H1 (cell line): ENCODE measurements around the gene KCNE3. TPM values are rescaled to one million over a fixed set of nuclear protein-coding genes. Genes with fewer than 3 reads are reported as not detected.

Experiments used
- CTCF ChIA-PET: fragments of 300-600 bp; sonication (Branson Sonifier 250); formaldehyde crosslinking; loops from one replicate; lab custom pipeline; 2021; ENCODE audit not compliant: partially characterized antibody; lab: Charles Lee
- POLR2A ChIA-PET: fragments of 300-600 bp; sonication (Branson Sonifier 250); formaldehyde crosslinking; loops from one replicate; lab custom pipeline; 2021; ENCODE audit warnings: inconsistent platforms; ENCODE audit not compliant: partially characterized antibody; lab: Charles Lee
- DNase-seq, 2 experiments: peaks; one replicate each; pipeline versions ENCODE4 v3.0.0 to v3.0.0-alpha.2; 2010 to 2022; ENCODE audit warnings: low spot score in 2 of 2, low read depth in 1 of 2, mixed read lengths in 1 of 2
- FAIRE-seq: peaks from 2 replicates; lab custom pipeline; 2011; peaks lifted over from hg19 to GRCh38; lab: Jason Lieb, UNC
- H2AFZ ChIP-seq: 2 replicates; pipeline ENCODE4 v1.8.1; 2012; ENCODE audit warnings: low read length, inconsistent platforms
- H2AK5ac ChIP-seq: 2 replicates; pipeline ENCODE4 v1.6.1; 2013; ENCODE audit warnings: low read depth, low read length
- H2BK120ac ChIP-seq: replicated peaks from 2 replicates; pipeline ENCODE3; 2013; ENCODE audit warnings: low read depth, low read length, inconsistent platforms
- H2BK12ac ChIP-seq: 2 replicates; pipeline ENCODE4 v1.6.1; 2013; ENCODE audit warnings: low read depth, low read length
- H2BK15ac ChIP-seq: 2 replicates; pipeline ENCODE4 v1.6.1; 2013; ENCODE audit warnings: low read length
- H2BK20ac ChIP-seq: 2 replicates; pipeline ENCODE4 v1.6.1; 2013; ENCODE audit warnings: low read length
- H2BK5ac ChIP-seq: 2 replicates; pipeline ENCODE4 v1.6.1; 2013; ENCODE audit warnings: low read depth, low read length
- H3K14ac ChIP-seq: 2 replicates; pipeline ENCODE4 v1.6.1; 2013; ENCODE audit warnings: inconsistent platforms; ENCODE audit not compliant: insufficient read length
- H3K18ac ChIP-seq: 2 replicates; pipeline ENCODE4 v1.6.1; 2013; ENCODE audit warnings: low read length; ENCODE audit errors: extremely low read depth
- H3K23ac ChIP-seq: 2 replicates; pipeline ENCODE4 v1.6.1; 2013; ENCODE audit warnings: inconsistent platforms; ENCODE audit not compliant: insufficient read length
- H3K23me2 ChIP-seq: 2 replicates; pipeline ENCODE4 v1.6.1; 2013; ENCODE audit warnings: low read depth, low read length
- H3K27ac ChIP-seq: 2 replicates; pipeline ENCODE4 v1.6.1; 2011; ENCODE audit warnings: low read depth, low read length, inconsistent platforms
- H3K27me3 ChIP-seq, 4 experiments: replicated peaks in 1 of 4; 1 replicate in 1 of 4; 2 replicates in 3 of 4; pipeline versions ENCODE4 v1.6.1 to v1.8.1; 2011 to 2013; ENCODE audit warnings: low read length in 3 of 4, mild to moderate bottlenecking in 3 of 4, inconsistent platforms in 2 of 4, mixed read lengths in 2 of 4, moderate library complexity in 1 of 4; ENCODE audit not compliant: control insufficient read depth in 3 of 4, insufficient read depth in 3 of 4; ENCODE audit errors: extremely low read depth in 1 of 4
- H3K36me3 ChIP-seq, 4 experiments: 2 replicates each; pipeline versions ENCODE4 v1.6.1 to v1.8.1; 2011 to 2013; ENCODE audit warnings: mild to moderate bottlenecking in 4 of 4, low read length in 3 of 4, moderate library complexity in 2 of 4, control low read depth in 1 of 4, inconsistent platforms in 1 of 4; ENCODE audit not compliant: insufficient read depth in 4 of 4, control insufficient read depth in 2 of 4
- H3K4ac ChIP-seq: replicated peaks from 2 replicates; pipeline ENCODE3; 2013; ENCODE audit warnings: low read length, low read depth, mixed read lengths, inconsistent platforms; ENCODE audit not compliant: insufficient read length
- H3K4me1 ChIP-seq, 4 experiments: replicated peaks in 1 of 4; 1 replicate in 1 of 4; 2 replicates in 3 of 4; pipeline versions ENCODE4 v1.6.1 to v1.8.1; 2011 to 2013; ENCODE audit warnings: low read length in 3 of 4, inconsistent platforms in 2 of 4, mixed read lengths in 1 of 4; ENCODE audit not compliant: insufficient read depth in 4 of 4, control insufficient read depth in 3 of 4
- H3K4me2 ChIP-seq, 2 experiments: 2 replicates each; pipeline versions ENCODE4 v1.6.1 to v1.8.1; 2011 to 2013; ENCODE audit warnings: low read depth in 2 of 2, low read length in 2 of 2, control low read depth in 1 of 2, inconsistent platforms in 1 of 2, mild to moderate bottlenecking in 1 of 2; ENCODE audit not compliant: insufficient read depth in 1 of 2
- H3K4me3 ChIP-seq, 4 experiments: fragments of 200-600, 300-600 bp in 1 of 4; sonication (generic), shearing (Covaris generic), sonication (Bioruptor Twin) in 1 of 4; 2 replicates each; pipeline versions ENCODE4 v1.5.1 to v1.8.1; 2011 to 2016; ENCODE audit warnings: low read length in 4 of 4, low read depth in 3 of 4, control low read depth in 2 of 4, inconsistent platforms in 2 of 4, mild to moderate bottlenecking in 2 of 4, mixed read lengths in 1 of 4, moderate library complexity in 1 of 4; ENCODE audit not compliant: insufficient read depth in 2 of 4; ENCODE audit errors: extremely low read depth in 1 of 4
- H3K56ac ChIP-seq: replicated peaks from 2 replicates; pipeline ENCODE3; 2013; ENCODE audit warnings: low read depth, mild to moderate bottlenecking, mixed read lengths, low read length, inconsistent platforms; ENCODE audit not compliant: insufficient read length
- H3K79me1 ChIP-seq: 2 replicates; pipeline ENCODE4 v1.6.1; 2013; ENCODE audit warnings: low read depth, low read length, control low read depth
- H3K79me2 ChIP-seq, 2 experiments: 2 replicates each; pipeline versions ENCODE4 v1.6.1 to v1.8.1; 2012 to 2013; ENCODE audit warnings: low read length in 2 of 2, mild to moderate bottlenecking in 2 of 2, inconsistent platforms in 1 of 2; ENCODE audit not compliant: insufficient read depth in 2 of 2, control insufficient read depth in 1 of 2
- H3K9ac ChIP-seq, 4 experiments: replicated peaks in 1 of 4; 1 replicate in 1 of 4; 2 replicates in 3 of 4; pipeline versions ENCODE4 v1.6.1 to v1.8.1; 2011 to 2013; ENCODE audit warnings: low read depth in 3 of 4, low read length in 3 of 4, control low read depth in 2 of 4, mild to moderate bottlenecking in 2 of 4, moderate library complexity in 2 of 4, inconsistent platforms in 1 of 4; ENCODE audit errors: extremely low read depth in 1 of 4
- H3K9me3 ChIP-seq, 2 experiments: 2 replicates each; pipeline versions ENCODE4 v1.6.1 to v1.8.1; 2012 to 2013; ENCODE audit warnings: mild to moderate bottlenecking in 2 of 2, moderate library complexity in 2 of 2, control low read depth in 1 of 2, inconsistent platforms in 1 of 2, low read depth in 1 of 2, low read length in 1 of 2, mixed read lengths in 1 of 2; ENCODE audit not compliant: insufficient read depth in 2 of 2
- H4K20me1 ChIP-seq, 2 experiments: replicated peaks in 1 of 2; 2 replicates each; pipeline versions ENCODE3 to v1.8.1; 2011 to 2013; ENCODE audit warnings: inconsistent platforms in 2 of 2, low read length in 2 of 2, mild to moderate bottlenecking in 1 of 2; ENCODE audit not compliant: insufficient read depth in 2 of 2, control insufficient read depth in 1 of 2
- H4K5ac ChIP-seq: 2 replicates; pipeline ENCODE4 v1.6.1; 2013; ENCODE audit warnings: low read length, low read depth, mixed read lengths, inconsistent platforms; ENCODE audit not compliant: insufficient read length
- H4K8ac ChIP-seq: 2 replicates; pipeline ENCODE4 v1.8.0; 2013; ENCODE audit warnings: mild to moderate bottlenecking, moderate library complexity, low read length, inconsistent platforms; ENCODE audit not compliant: insufficient read depth; ENCODE audit errors: extremely low read depth
- H4K91ac ChIP-seq: replicated peaks from 2 replicates; pipeline ENCODE3; 2013; ENCODE audit warnings: low read length, mixed read lengths, inconsistent platforms; ENCODE audit not compliant: insufficient read length
- BCL11A ChIP-seq, 2 experiments: IDR thresholded peaks; one replicate each; pipeline ENCODE4 v1.6.1; 2011; ENCODE audit warnings: low read depth in 2 of 2, low read length in 2 of 2, mild to moderate bottlenecking in 2 of 2
- BRCA1 ChIP-seq: IDR thresholded peaks from 2 replicates; pipeline ENCODE4 v1.6.1; 2012; ENCODE audit warnings: low read depth, low read length, improper control_type of control experiment
- CEBPB ChIP-seq: IDR thresholded peaks from 2 replicates; pipeline ENCODE4 v1.6.1; 2012; ENCODE audit warnings: low read depth, low read length
- CHD1 ChIP-seq: IDR thresholded peaks from 2 replicates; pipeline ENCODE4 v1.6.1; 2012; ENCODE audit warnings: low read depth, low read length, improper control_type of control experiment
- CHD2 ChIP-seq: IDR thresholded peaks from 2 replicates; pipeline ENCODE4 v1.6.1; 2012; ENCODE audit warnings: low read length, improper control_type of control experiment
- CREB1 ChIP-seq: IDR thresholded peaks from 2 replicates; pipeline ENCODE4 v1.6.1; 2012; ENCODE audit warnings: inconsistent platforms
- EGR1 ChIP-seq: IDR thresholded peaks from 2 replicates; pipeline ENCODE4 v1.6.1; 2011; ENCODE audit warnings: low read depth, low read length, borderline replicate concordance
- EP300 ChIP-seq, 2 experiments: IDR thresholded peaks; 1 replicate in 1 of 2; 2 replicates in 1 of 2; pipeline ENCODE4 v1.6.1; 2011 to 2012; ENCODE audit warnings: low read depth in 2 of 2, low read length in 2 of 2, mild to moderate bottlenecking in 2 of 2, borderline replicate concordance in 1 of 2, inconsistent platforms in 1 of 2, moderate library complexity in 1 of 2
- FOSL1 ChIP-seq: IDR thresholded peaks from 2 replicates; pipeline ENCODE4 v1.6.1; 2011; ENCODE audit warnings: mild to moderate bottlenecking, low read depth, low read length, moderate library complexity; ENCODE audit not compliant: insufficient read depth
- KDM1A ChIP-seq: fragments of 200-600, 300-600 bp; sonication (generic); IDR thresholded peaks from 2 replicates; pipeline ENCODE4 v1.7.1; 2016; ENCODE audit warnings: mild to moderate bottlenecking, low read length, borderline replicate concordance
- NRF1 ChIP-seq: IDR thresholded peaks from 2 replicates; pipeline ENCODE4 v1.6.1; 2011; ENCODE audit warnings: mild to moderate bottlenecking, low read depth, low read length, improper control_type of control experiment
- POLR2A ChIP-seq, 2 experiments: IDR thresholded peaks; 1 replicate in 1 of 2; 2 replicates in 1 of 2; pipeline ENCODE4 v1.6.1; 2011; ENCODE audit warnings: low read depth in 2 of 2, low read length in 2 of 2, mild to moderate bottlenecking in 2 of 2; ENCODE audit errors: control extremely low read depth in 1 of 2
- RFX5 ChIP-seq: IDR thresholded peaks from 2 replicates; pipeline ENCODE4 v1.6.1; 2011; ENCODE audit warnings: low read depth, low read length, improper control_type of control experiment, borderline replicate concordance
- RNF2 ChIP-seq: fragments of 200-900, 300-1000 bp; sonication (generic); IDR thresholded peaks from 2 replicates; pipeline ENCODE4 v1.7.1; 2016; ENCODE audit warnings: borderline replicate concordance, low read depth, mild to moderate bottlenecking, antibody characterized with exemption, low read length; ENCODE audit not compliant: poor library complexity, severe bottlenecking; ENCODE audit errors: missing control alignments
- SP4 ChIP-seq: IDR thresholded peaks from 2 replicates; pipeline ENCODE4 v1.6.1; 2012; ENCODE audit warnings: low read length, inconsistent platforms
- SRF ChIP-seq: IDR thresholded peaks from 2 replicates; pipeline ENCODE4 v1.6.1; 2011; ENCODE audit warnings: mild to moderate bottlenecking, low read depth, low read length, moderate library complexity
- TAF1 ChIP-seq: IDR thresholded peaks from 2 replicates; pipeline ENCODE4 v1.6.1; 2011; ENCODE audit warnings: mild to moderate bottlenecking, low read depth, low read length
- TEAD4 ChIP-seq: IDR thresholded peaks from 2 replicates; pipeline ENCODE4 v1.6.1; 2012; ENCODE audit warnings: low read depth, low read length, inconsistent platforms, mixed read lengths
- polyA plus RNA-seq, 7 experiments: library from polyadenylated mRNA; depleted of rRNA in 3 of 7; stranded (reverse) in 5 of 7; unstranded in 2 of 7; fragments of >200 nt in 5 of 7; fragments of 200-250 nt in 2 of 7; gene quantifications; 1 replicate in 5 of 7; 2 replicates in 1 of 7; 4 replicates in 1 of 7; pipeline versions ENCODE4 v1.2.1 to v1.2.3, GENCODE V29; 2011 to 2013; ENCODE audit warnings: missing spikeins in 2 of 7, mixed read lengths in 2 of 7
- total RNA-seq: library from RNA; stranded (reverse); fragmentation: NEBNext Ultra II Directional; extraction: Animal tissue kit (Norgen Biotek cat#: 25700); gene quantifications from 2 replicates; pipeline ENCODE4 v1.2.1, GENCODE V29; 2021

KCNE3 gene
- total and polyA plus RNA-seq, 2 of the 8 experiments (the other 6 are each of a cell fraction or from before 2014, with no cell fraction given) = 1.9 to 3.5 TPM

GRCh38 chr11:74425100-74425499 is 42.2 kb downstream of the KCNE3 start:
- Histone ChIP-seq H3K27ac (no peak overlapping the region), H3K4me3 (no peak overlapping the region), H3K27me3 (peaks cover 0 to 1% (median 0%) of the 10 kb centered on the region in 4 experiments; a peak in 1 of 7 replicates), H3K79me2 (no peaks in the 10 kb centered on the region), H4K20me1 (no peaks in the 10 kb centered on the region), H3K14ac (no peak overlapping the region), H3K4me1 (no peaks in the 10 kb centered on the region), H3K36me3 (no peaks in the 10 kb centered on the region), H4K8ac (no peak overlapping the region), H3K23me2 (no peaks in the 10 kb centered on the region)
- FAIRE-seq = no peak
- POLR2A ChIA-PET = no interaction called here
- TF ChIP-seq EP300 (IDR thresholded peaks at IDR 0.05; ENCODE audit: borderline replicate concordance in 1 of 2, low read depth in 2 of 2, low read length in 2 of 2) = no peak
- no peak for TF ChIP-seq CREB1
- TF ChIP-seq CEBPB = no peak
- TF ChIP-seq NRF1 = no peak
- TF ChIP-seq BCL11A (IDR thresholded peaks at IDR 0.05; ENCODE audit: low read depth in 2 of 2, low read length in 2 of 2) = no peak
- no peak for TF ChIP-seq FOSL1
- TF ChIP-seq SP4 = no peak
- no peak for TF ChIP-seq CHD1
- TF ChIP-seq EGR1 = no peak
- TF ChIP-seq TAF1 = no peak
- TF ChIP-seq POLR2A (IDR thresholded peaks at IDR 0.05; ENCODE audit: control extremely low read depth in 1 of 2, low read depth in 2 of 2, low read length in 2 of 2) = no peak
- no peak for TF ChIP-seq CHD2
- no peak for TF ChIP-seq KDM1A
- TF ChIP-seq BRCA1 = no peak
- no peak for TF ChIP-seq RNF2
- no peak for TF ChIP-seq TEAD4
- TF ChIP-seq RFX5 = no peak
- TF ChIP-seq SRF = no peak
- TF ChIP-seq, all 59 proteins: peak for 0
- Histone ChIP-seq H4K5ac (no peak overlapping the region), H3K4me2 (no peak overlapping the region), H4K91ac (no peak overlapping the region), H2BK15ac (no peak overlapping the region), H3K4ac (no peak overlapping the region), H2BK20ac (no peak overlapping the region), H2AFZ (no peak overlapping the region), H2BK5ac (no peak overlapping the region), H3K9me3 (no peaks in the 10 kb centered on the region), H3K9ac (no peak overlapping the region), H2BK12ac (no peak overlapping the region), H3K79me1 (no peaks in the 10 kb centered on the region), H3K18ac (no peak overlapping the region), H2AK5ac (no peak overlapping the region), H2BK120ac (no peak overlapping the region), H3K56ac (no peak overlapping the region), H3K23ac (no peak overlapping the region)
- DNase-seq = no peak
- CTCF ChIA-PET = no interaction called here
